ENCODE measurements around the gene SMYD3. TPM values are rescaled to one million over a fixed set of nuclear protein-coding genes. Genes with fewer than 3 reads are reported as not detected.

The SMYD3 gene
- total and polyA plus RNA-seq, 2 of the 13 experiments (the other 11 are each of a cell fraction or from before 2014, with no cell fraction given) = 27.7 to 35.8 TPM

DNA sequence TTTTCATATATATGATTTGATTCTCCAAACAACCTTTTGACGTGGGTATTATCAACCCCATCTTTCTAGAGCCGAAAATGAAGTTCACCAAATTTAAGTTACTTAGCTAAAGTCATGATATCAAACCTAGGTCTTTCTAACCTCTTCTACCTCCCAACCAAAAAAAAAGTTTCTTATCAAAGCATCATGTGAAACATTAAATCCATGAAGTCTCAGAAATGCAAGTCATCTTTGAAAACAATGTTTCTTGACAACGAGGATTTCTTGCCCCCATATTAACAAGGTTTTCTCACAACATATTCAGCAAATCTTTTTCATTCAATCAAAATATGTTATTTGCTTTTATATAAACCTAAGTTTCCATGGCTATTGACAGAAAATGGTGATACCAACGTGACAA, 306.3 kb downstream of the SMYD3 start:
- Histone ChIP-seq H2AFZ (ENCODE audit: low read length) (no peak overlapping the region), H3K4me3 (replicated peaks in 1 of 3; ENCODE audit: insufficient read depth in 1 of 3, low read depth in 2 of 3, low read length in 3 of 3) (no peak overlapping the region), H3K9ac (ENCODE audit: insufficient read depth, low read depth, low read length) (no peak overlapping the region), H3K79me2 (ENCODE audit: insufficient read depth, low read length) (no peaks in the 10 kb centered on the region), H3K36me3 (replicated peaks in 1 of 2; ENCODE audit: control insufficient read depth in 1 of 2, insufficient read depth in 2 of 2, low read length in 2 of 2) (no peaks in the 10 kb centered on the region), H3K9me3 (ENCODE audit: low read length) (no peaks in the 10 kb centered on the region), H3K27ac (ENCODE audit: extremely low read length, insufficient read depth, low read length) (no peak overlapping the region), H3K27me3 (ENCODE audit: control insufficient read depth in 1 of 2, insufficient read depth in 2 of 2, low read length in 2 of 2) (no peaks in the 10 kb centered on the region), H4K20me1 (ENCODE audit: insufficient read depth, low read length) (no peaks in the 10 kb centered on the region), H3K4me2 (ENCODE audit: low read depth, low read length) (no peak overlapping the region), H3K4me1 (ENCODE audit: insufficient read depth, low read length) (no peaks in the 10 kb centered on the region)
- ATAC-seq (no peak), DNase-seq (ENCODE audit: low spot score) (no peak), FAIRE-seq (no peak)
- intact Hi-C loops (cut with micrococcal nuclease; ENCODE audit: unreplicated experiment) (no loop called here), in situ Hi-C loops (cut with HindIII; ENCODE audit: extremely low pct_ligation_motif_present, low pct_unique_long_range_greater_than_20kb) (no loop called here)
- CTCF ChIA-PET (ENCODE audit: low intra/inter-chr PET ratio, low total read pairs) = no interaction called here
- BruUV-seq (replicated peaks) = no TSS peak
- TF ChIP-seq RFX5 (IDR thresholded peaks at IDR 0.05; ENCODE audit: low read depth, low read length) (no peak), MATR3 (CRISPR knock-in tag; IDR thresholded peaks at IDR 0.05) (no peak), NFE2L2 (IDR thresholded peaks at IDR 0.05; ENCODE audit: low read length) (0 out of 2 replicates have a peak, but pooled peaks have one; percentile 31), ZFY (CRISPR knock-in tag; IDR thresholded peaks at IDR 0.05) (no peak), CCAR2 (optimal IDR thresholded peaks at IDR 0.05; ENCODE audit: low read depth, low read length) (no peak), ZNF12 (CRISPR knock-in tag; IDR thresholded peaks at IDR 0.05) (no peak), ZNF891 (CRISPR knock-in tag; IDR thresholded peaks at IDR 0.05) (no peak)
- TF ChIP-seq, protein P1, sequence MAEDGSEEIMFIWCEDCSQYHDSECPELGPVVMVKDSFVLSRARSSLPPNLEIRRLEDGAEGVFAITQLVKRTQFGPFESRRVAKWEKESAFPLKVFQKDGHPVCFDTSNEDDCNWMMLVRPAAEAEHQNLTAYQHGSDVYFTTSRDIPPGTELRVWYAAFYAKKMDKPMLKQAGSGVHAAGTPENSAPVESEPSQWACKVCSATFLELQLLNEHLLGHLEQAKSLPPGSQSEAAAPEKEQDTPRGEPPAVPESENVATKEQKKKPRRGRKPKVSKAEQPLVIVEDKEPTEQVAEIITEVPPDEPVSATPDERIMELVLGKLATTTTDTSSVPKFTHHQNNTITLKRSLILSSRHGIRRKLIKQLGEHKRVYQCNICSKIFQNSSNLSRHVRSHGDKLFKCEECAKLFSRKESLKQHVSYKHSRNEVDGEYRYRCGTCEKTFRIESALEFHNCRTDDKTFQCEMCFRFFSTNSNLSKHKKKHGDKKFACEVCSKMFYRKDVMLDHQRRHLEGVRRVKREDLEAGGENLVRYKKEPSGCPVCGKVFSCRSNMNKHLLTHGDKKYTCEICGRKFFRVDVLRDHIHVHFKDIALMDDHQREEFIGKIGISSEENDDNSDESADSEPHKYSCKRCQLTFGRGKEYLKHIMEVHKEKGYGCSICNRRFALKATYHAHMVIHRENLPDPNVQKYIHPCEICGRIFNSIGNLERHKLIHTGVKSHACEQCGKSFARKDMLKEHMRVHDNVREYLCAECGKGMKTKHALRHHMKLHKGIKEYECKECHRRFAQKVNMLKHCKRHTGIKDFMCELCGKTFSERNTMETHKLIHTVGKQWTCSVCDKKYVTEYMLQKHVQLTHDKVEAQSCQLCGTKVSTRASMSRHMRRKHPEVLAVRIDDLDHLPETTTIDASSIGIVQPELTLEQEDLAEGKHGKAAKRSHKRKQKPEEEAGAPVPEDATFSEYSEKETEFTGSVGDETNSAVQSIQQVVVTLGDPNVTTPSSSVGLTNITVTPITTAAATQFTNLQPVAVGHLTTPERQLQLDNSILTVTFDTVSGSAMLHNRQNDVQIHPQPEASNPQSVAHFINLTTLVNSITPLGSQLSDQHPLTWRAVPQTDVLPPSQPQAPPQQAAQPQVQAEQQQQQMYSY (CRISPR knock-in tag; IDR thresholded peaks at IDR 0.05) = no peak
- POLR2A ChIA-PET = no interaction called here
- 96% methylated on average over 4 of the region's 4 CpGs for WGBS (ENCODE audit: low lambda C conversion rate)
